Transverse colon (tissue), 4 donors: Measurements from ENCODE around the gene NECTIN2. TPM values are rescaled to one million over a fixed set of nuclear protein-coding genes. Genes with fewer than 3 reads are reported as not detected.
A peak's percentile ranks its signal among the peaks of the same experiment; 100 is the strongest.

Experiments used
- DNase-seq: peaks from one replicate; pipeline ENCODE4 v3.0.0-alpha.2; 2019
- H3K27ac ChIP-seq, 4 donors: fragments of 200-600 bp; sonication (generic); 2 replicates each; pipeline ENCODE4 v1.5.1; 2016 to 2018; ENCODE audit warnings: inconsistent platforms in 4 of 4
- H3K27me3 ChIP-seq: fragments of 200-600 bp; sonication (generic); 2 replicates; pipeline ENCODE4 v1.5.1; 2017; ENCODE audit warnings: inconsistent platforms
- H3K36me3 ChIP-seq, 4 donors: fragments of 200-600 bp; sonication (generic); 2 replicates each; pipeline ENCODE4 v1.5.1; 2017 to 2019; ENCODE audit warnings: inconsistent platforms in 4 of 4
- H3K4me1 ChIP-seq, 4 donors: fragments of 200-600 bp; sonication (generic); 2 replicates each; pipeline ENCODE4 v1.5.1; 2017 to 2020; ENCODE audit warnings: inconsistent platforms in 4 of 4
- H3K4me3 ChIP-seq, 4 donors: fragments of 200-600 bp; sonication (generic); 1 replicate in 1 of 4; 2 replicates in 3 of 4; pipeline versions ENCODE4 v1.5.1 to v1.6.1; 2017 to 2019; ENCODE audit warnings: inconsistent platforms in 4 of 4
- H3K9me3 ChIP-seq, 2 donors: fragments of 200-600 bp; sonication (generic); 2 replicates each; pipeline ENCODE4 v1.5.1; 2017 to 2019; ENCODE audit warnings: inconsistent platforms in 2 of 2
- EP300 ChIP-seq: sonication (generic); formaldehyde crosslinking; IDR thresholded peaks from one replicate; pipeline ENCODE4 v1.6.1; 2017; ENCODE audit warnings: antibody characterized with exemption, low read depth
- POLR2A ChIP-seq: fragments of 450-650 bp; IDR thresholded peaks from one replicate; pipeline ENCODE4 v1.6.1; 2016; ENCODE audit warnings: antibody characterized with exemption, mild to moderate bottlenecking, moderate library complexity
- POLR2AphosphoS5 ChIP-seq, 3 donors: sonication (generic); formaldehyde crosslinking; IDR thresholded peaks; one replicate each; pipeline ENCODE4 v1.6.1; 2016; ENCODE audit warnings: antibody characterized with exemption in 3 of 3
- WGBS, 2 donors: methylation state at CpG; one replicate each; pipeline ENCODE4 v1.1.5; 2018; ENCODE audit warnings: low coverage in 1 of 2; 5-methylcytosine and 5-hydroxymethylcytosine counted together
- in situ Hi-C, 4 donors: fragments of 200-750 bp; cut with MboI; loops; one replicate each; pipeline versions ENCODE4 v1.15.0 to v1.15.1; 2017; ENCODE audit warnings: low sequenced_read_pairs in 3 of 4, low pct_ligation_motif_present in 1 of 4, low pct_unique_long_range_greater_than_20kb in 1 of 4
- intact Hi-C: fragments of 100-400 bp; cut with DNase I; formaldehyde crosslinking; loops from one replicate; pipeline ENCODE4 v1.15.1; 2023; ENCODE audit warnings: low total_unique reads
- total RNA-seq, 4 donors: library from RNA; depleted of rRNA; stranded (reverse); fragments of >200 nt; gene quantifications; one replicate each; pipeline ENCODE4 v1.1.0, GENCODE V29; 2016
- TF ChIP-seq, protein P1 (sequence below), 5 experiments: fragments of 200-600 bp in 3 of 5; fragments of 450-650 bp in 2 of 5; sonication (generic) in 3 of 5; IDR thresholded peaks; 1 replicate in 2 of 5; 2 replicates in 3 of 5; pipeline ENCODE4 v1.5.1; 2016 to 2017; ENCODE audit warnings: antibody characterized with exemption in 5 of 5, inconsistent platforms in 3 of 5, mild to moderate bottlenecking in 2 of 5, moderate library complexity in 1 of 5

Gene NECTIN2
- total RNA-seq, 4 donors from 2014 or later = 93.7 to 147 (median 125) TPM

DNA sequence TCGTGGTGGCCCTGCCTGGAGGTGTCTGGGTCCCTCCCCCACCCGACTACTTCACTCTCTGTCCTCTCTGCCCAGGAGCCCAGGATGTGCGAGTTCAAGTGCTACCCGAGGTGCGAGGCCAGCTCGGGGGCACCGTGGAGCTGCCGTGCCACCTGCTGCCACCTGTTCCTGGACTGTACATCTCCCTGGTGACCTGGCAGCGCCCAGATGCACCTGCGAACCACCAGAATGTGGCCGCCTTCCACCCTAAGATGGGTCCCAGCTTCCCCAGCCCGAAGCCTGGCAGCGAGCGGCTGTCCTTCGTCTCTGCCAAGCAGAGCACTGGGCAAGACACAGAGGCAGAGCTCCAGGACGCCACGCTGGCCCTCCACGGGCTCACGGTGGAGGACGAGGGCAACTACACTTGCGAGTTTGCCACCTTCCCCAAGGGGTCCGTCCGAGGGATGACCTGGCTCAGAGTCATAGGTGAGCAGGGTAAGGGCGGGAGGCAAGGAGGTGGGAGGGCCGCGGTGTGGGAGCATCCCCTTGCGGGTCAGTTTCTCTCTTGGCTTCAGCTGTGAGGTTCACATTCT, 19.2 kb downstream of the NECTIN2 start:
- no peaks in the 10 kb centered on the region for H3K9me3 ChIP-seq
- peaks cover 0 to 19% (median 5%) of the 10 kb centered on the region in 4 donors for H3K36me3 ChIP-seq
- no peak overlapping the region for H3K27ac ChIP-seq
- 88% methylated on average over 27 of the region's 27 CpGs; no CpG with 5 or more reads in 1 of the 2 donors for WGBS, 2 donors
- in situ Hi-C loops (no loop called here), intact Hi-C loops (no loop called here)
- H3K27me3 ChIP-seq = no peaks in the 10 kb centered on the region
- no peak overlapping the region for H3K4me3 ChIP-seq
- peaks cover 0 to 12% (median 2%) of the 10 kb centered on the region in 4 donors for H3K4me1 ChIP-seq
- TF ChIP-seq, protein P1, sequence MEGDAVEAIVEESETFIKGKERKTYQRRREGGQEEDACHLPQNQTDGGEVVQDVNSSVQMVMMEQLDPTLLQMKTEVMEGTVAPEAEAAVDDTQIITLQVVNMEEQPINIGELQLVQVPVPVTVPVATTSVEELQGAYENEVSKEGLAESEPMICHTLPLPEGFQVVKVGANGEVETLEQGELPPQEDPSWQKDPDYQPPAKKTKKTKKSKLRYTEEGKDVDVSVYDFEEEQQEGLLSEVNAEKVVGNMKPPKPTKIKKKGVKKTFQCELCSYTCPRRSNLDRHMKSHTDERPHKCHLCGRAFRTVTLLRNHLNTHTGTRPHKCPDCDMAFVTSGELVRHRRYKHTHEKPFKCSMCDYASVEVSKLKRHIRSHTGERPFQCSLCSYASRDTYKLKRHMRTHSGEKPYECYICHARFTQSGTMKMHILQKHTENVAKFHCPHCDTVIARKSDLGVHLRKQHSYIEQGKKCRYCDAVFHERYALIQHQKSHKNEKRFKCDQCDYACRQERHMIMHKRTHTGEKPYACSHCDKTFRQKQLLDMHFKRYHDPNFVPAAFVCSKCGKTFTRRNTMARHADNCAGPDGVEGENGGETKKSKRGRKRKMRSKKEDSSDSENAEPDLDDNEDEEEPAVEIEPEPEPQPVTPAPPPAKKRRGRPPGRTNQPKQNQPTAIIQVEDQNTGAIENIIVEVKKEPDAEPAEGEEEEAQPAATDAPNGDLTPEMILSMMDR (IDR thresholded peaks at IDR 0.05) = no peak
- no peak for TF ChIP-seq POLR2AphosphoS5 (IDR thresholded peaks at IDR 0.05)
- TF ChIP-seq POLR2A = no peak
- no peak for TF ChIP-seq EP300
- no peak for DNase-seq

DNA sequence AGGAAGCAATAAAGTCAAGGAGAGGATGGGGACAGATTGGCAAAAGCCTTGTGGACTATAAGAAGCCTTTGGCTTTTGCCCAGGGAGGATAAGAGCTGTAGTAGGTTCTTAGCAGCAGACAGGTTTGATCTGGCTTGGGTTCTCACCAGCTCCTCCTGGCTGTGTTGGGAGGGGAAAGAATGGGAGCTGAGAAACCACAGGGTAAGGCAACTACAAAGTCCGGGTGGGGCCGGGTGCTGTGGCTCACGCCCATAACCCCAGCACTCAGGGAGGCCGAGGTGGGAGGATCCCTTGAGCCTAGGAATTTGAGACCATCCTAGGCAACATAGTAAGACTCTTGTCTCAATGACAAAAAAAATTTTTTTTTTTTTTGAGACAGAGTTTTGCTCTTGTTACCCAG, 20.6 kb downstream of the NECTIN2 start:
- H3K4me3 ChIP-seq = no peak overlapping the region
- no peak overlapping the region for H3K27ac ChIP-seq
- no peaks in the 10 kb centered on the region for H3K27me3 ChIP-seq
- H3K4me1 ChIP-seq = peaks cover 0 to 12% (median 2%) of the 10 kb centered on the region in 4 donors
- intact Hi-C loops = no loop called here
- peaks cover 0 to 11% (median 4%) of the 10 kb centered on the region in 4 donors for H3K36me3 ChIP-seq
- 17 to 53% methylated on average over 1 to 4 of the region's 4 CpGs for WGBS, 2 donors
- DNase-seq = no peak
- TF ChIP-seq, protein P1 (IDR thresholded peaks at IDR 0.05) = no peak
- no peaks in the 10 kb centered on the region for H3K9me3 ChIP-seq
- in situ Hi-C loops = no loop called here

- DNase-seq = no peak
- intact Hi-C loops (no loop called here), in situ Hi-C loops (no loop called here)
- Histone ChIP-seq H3K9me3 (no peaks in the 10 kb centered on the region), H3K4me3 (no peak overlapping the region), H3K36me3 (peaks cover 0 to 17% (median 4%) of the 10 kb centered on the region in 4 donors), H3K4me1 (peaks cover 0 to 12% (median 2%) of the 10 kb centered on the region in 4 donors), H3K27ac (peak overlapping the region in 1 of 4 donors; percentile 64), H3K27me3 (no peaks in the 10 kb centered on the region)
- TF ChIP-seq, protein P1 (IDR thresholded peaks at IDR 0.05) = no peak
- 87 to 88% methylated on average over 5 to 12 of the region's 12 CpGs for WGBS, 2 donors
Observed at GRCh38 chr19:44867578-44867977, 21.5 kb downstream of the NECTIN2 start.

- intact Hi-C loops (no loop called here), in situ Hi-C loops (no loop called here)
- 69 to 70% methylated on average over 13 of the region's 13 CpGs for WGBS, 2 donors
- DNase-seq = peak; percentile 62
- Histone ChIP-seq H3K4me3 (no peak overlapping the region), H3K27me3 (no peaks in the 10 kb centered on the region), H3K9me3 (no peaks in the 10 kb centered on the region), H3K27ac (peak overlapping the region; percentile 25 to 64 (median 46)), H3K36me3 (peaks cover 0 to 24% (median 9%) of the 10 kb centered on the region in 4 donors), H3K4me1 (peaks cover 0 to 15% (median 2%) of the 10 kb centered on the region in 4 donors)
- TF ChIP-seq, protein P1 (IDR thresholded peaks at IDR 0.05) = no peak
- TF ChIP-seq POLR2A (no peak), POLR2AphosphoS5 (IDR thresholded peaks at IDR 0.05) (no peak)
Observed at GRCh38 chr19:44869733-44870470, 23.8 kb downstream of the NECTIN2 start.
